DND-41 (cell line): ENCODE results near the gene ARHGAP24.

Source experiments
- ATAC-seq: fragments of 200-7000 bp; cut with Tn5 transposase; 3 replicates; pipeline ENCODE4 v1.9.1; 2021; ENCODE audit warnings: low read depth; ENCODE audit not compliant: insufficient read depth
- DNase-seq: peaks from one replicate; pipeline ENCODE4 v3.0.0-alpha.2; 2020
- H2AFZ ChIP-seq: 2 replicates; pipeline ENCODE4 v1.6.0; 2012; ENCODE audit warnings: low read depth, low read length
- H3K27ac ChIP-seq: 2 replicates; pipeline ENCODE4 v1.5.1; 2012; ENCODE audit warnings: low read length, inconsistent platforms
- H3K27me3 ChIP-seq: fragments of 200-600 bp; sonication (generic); 2 replicates; pipeline ENCODE4 v1.6.0; 2012; ENCODE audit warnings: low read length, mild to moderate bottlenecking, inconsistent platforms; ENCODE audit not compliant: insufficient read depth, poor library complexity
- H3K36me3 ChIP-seq: 2 replicates; pipeline ENCODE4 v1.5.1; 2012; ENCODE audit warnings: low read length, inconsistent platforms; ENCODE audit not compliant: insufficient read depth
- H3K4me1 ChIP-seq: 2 replicates; pipeline ENCODE4 v1.5.1; 2012; ENCODE audit warnings: mild to moderate bottlenecking, low read length; ENCODE audit not compliant: insufficient read depth
- H3K4me2 ChIP-seq: 2 replicates; pipeline ENCODE4 v1.6.0; 2012; ENCODE audit warnings: mild to moderate bottlenecking, moderate library complexity, low read length, inconsistent platforms; ENCODE audit not compliant: insufficient read depth
- H3K4me3 ChIP-seq, 2 experiments: fragments of 200-600 bp in 1 of 2; shearing (Covaris generic) in 1 of 2; 2 replicates each; pipeline ENCODE4 v1.5.1; 2012 to 2016; ENCODE audit warnings: inconsistent platforms in 2 of 2, low read length in 2 of 2, mild to moderate bottlenecking in 2 of 2, low read depth in 1 of 2, moderate library complexity in 1 of 2
- H3K79me2 ChIP-seq: 2 replicates; pipeline ENCODE4 v1.6.0; 2012; ENCODE audit warnings: low read length, inconsistent platforms; ENCODE audit not compliant: insufficient read depth
- H3K9ac ChIP-seq: 2 replicates; pipeline ENCODE4 v1.6.0; 2012; ENCODE audit warnings: low read depth, mild to moderate bottlenecking, inconsistent platforms, low read length, moderate library complexity
- H3K9me3 ChIP-seq: 2 replicates; pipeline ENCODE4 v1.5.1; 2012; ENCODE audit warnings: low read length, moderate library complexity, mild to moderate bottlenecking, inconsistent platforms; ENCODE audit not compliant: insufficient read depth, severe bottlenecking
- H4K20me1 ChIP-seq: 2 replicates; pipeline ENCODE4 v1.6.0; 2012; ENCODE audit warnings: low read length; ENCODE audit not compliant: insufficient read depth
- EZH2 ChIP-seq: IDR thresholded peaks from 3 replicates; pipeline ENCODE4 v1.6.1; 2012; ENCODE audit warnings: borderline replicate concordance, low read depth, mild to moderate bottlenecking, moderate library complexity, low read length, inconsistent platforms; ENCODE audit not compliant: severe bottlenecking
- TF ChIP-seq, protein P1 (sequence below): IDR thresholded peaks from 2 replicates; pipeline ENCODE4 v1.5.1; 2012; ENCODE audit warnings: borderline replicate concordance, low read length, moderate library complexity, mild to moderate bottlenecking; ENCODE audit not compliant: poor library complexity, severe bottlenecking; ENCODE audit errors: extremely low read depth

ARHGAP24 gene

DNA sequence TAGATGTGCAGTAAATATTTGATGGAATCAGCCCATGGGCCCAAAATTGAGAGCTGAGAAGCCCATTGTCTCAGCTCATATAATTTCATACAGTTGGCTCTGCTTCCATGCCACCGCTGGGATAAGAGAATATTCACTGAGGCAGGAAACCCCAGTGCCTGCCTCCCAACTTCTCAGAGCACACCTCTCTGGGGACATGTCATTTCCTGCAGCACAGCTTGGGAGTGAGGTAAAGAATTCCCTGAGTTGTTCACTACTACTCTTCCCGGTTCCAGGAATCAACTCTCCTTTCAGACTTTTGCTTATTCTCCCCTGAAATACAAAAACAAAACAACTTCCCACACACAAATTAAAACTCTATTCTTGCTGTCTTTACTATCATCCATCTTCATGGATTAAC lies 495.6 kb downstream of the ARHGAP24 start:
- Histone ChIP-seq H3K27me3 (no peaks in the 10 kb centered on the region), H4K20me1 (no peaks in the 10 kb centered on the region), H3K9me3 (no peaks in the 10 kb centered on the region), H2AFZ (no peak overlapping the region), H3K27ac (no peak overlapping the region), H3K4me1 (no peaks in the 10 kb centered on the region), H3K36me3 (no peaks in the 10 kb centered on the region), H3K9ac (no peak overlapping the region), H3K4me3 (no peak overlapping the region), H3K79me2 (no peaks in the 10 kb centered on the region), H3K4me2 (no peak overlapping the region)
- no peak for DNase-seq
- no peak for ATAC-seq
- TF ChIP-seq, protein P1, sequence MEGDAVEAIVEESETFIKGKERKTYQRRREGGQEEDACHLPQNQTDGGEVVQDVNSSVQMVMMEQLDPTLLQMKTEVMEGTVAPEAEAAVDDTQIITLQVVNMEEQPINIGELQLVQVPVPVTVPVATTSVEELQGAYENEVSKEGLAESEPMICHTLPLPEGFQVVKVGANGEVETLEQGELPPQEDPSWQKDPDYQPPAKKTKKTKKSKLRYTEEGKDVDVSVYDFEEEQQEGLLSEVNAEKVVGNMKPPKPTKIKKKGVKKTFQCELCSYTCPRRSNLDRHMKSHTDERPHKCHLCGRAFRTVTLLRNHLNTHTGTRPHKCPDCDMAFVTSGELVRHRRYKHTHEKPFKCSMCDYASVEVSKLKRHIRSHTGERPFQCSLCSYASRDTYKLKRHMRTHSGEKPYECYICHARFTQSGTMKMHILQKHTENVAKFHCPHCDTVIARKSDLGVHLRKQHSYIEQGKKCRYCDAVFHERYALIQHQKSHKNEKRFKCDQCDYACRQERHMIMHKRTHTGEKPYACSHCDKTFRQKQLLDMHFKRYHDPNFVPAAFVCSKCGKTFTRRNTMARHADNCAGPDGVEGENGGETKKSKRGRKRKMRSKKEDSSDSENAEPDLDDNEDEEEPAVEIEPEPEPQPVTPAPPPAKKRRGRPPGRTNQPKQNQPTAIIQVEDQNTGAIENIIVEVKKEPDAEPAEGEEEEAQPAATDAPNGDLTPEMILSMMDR: no peak
- TF ChIP-seq EZH2: no peak

DNA sequence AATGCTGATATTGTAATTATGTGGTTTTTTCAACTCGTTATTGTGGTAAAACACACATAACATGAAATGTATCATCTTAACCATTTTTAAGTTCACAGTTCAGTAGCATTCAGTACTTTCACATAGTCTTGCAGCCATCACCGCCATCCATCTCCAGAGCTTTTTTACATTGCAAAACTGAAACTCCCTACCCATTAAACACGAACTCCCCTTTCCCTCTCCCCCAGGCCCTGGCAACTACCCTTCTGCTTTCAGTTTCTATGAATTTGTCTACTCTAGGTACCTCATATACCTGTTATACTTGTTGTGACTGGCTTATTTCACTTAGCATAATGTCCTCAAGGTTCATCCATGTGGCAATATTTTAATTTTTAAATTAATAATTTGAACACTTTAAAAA lies 504.3 kb downstream of the ARHGAP24 start:
- no peaks in the 10 kb centered on the region for H3K27me3 ChIP-seq
- DNase-seq: no peak
- H3K4me1 ChIP-seq: no peaks in the 10 kb centered on the region
- H3K9ac ChIP-seq: no peak overlapping the region
- H3K27ac ChIP-seq: no peak overlapping the region
- no peaks in the 10 kb centered on the region for H3K9me3 ChIP-seq
- no peak overlapping the region for H2AFZ ChIP-seq
- H3K79me2 ChIP-seq: no peaks in the 10 kb centered on the region
- H3K4me3 ChIP-seq: no peak overlapping the region
- TF ChIP-seq, protein P1: no peak
- TF ChIP-seq EZH2: no peak
- no peak for ATAC-seq
- no peaks in the 10 kb centered on the region for H3K36me3 ChIP-seq
- no peak overlapping the region for H3K4me2 ChIP-seq
- no peaks in the 10 kb centered on the region for H4K20me1 ChIP-seq

DNA sequence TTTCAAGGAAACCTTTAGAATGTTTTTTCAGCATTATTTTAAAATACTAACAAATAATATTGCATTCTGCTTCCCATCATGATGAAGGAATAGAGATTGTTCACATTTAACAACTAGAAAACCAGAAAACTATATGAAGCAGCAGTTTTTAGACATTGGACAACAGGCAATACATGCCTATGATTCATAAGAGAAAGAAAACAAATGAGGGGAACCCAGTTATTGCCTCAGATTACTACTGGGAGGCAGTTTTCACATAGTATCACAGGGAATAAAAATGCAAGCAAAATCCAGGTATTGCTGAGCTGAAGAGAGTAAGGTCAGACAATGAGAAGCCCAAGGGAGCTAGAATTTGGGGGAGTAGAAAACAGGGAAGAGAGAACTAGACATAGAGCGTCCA lies 511.3 kb downstream of the ARHGAP24 start:
- ATAC-seq: no peak

More for the DNA sequence above, 511.3 kb downstream of the ARHGAP24 start:
- no peak overlapping the region for H2AFZ ChIP-seq
- H3K4me2 ChIP-seq: no peak overlapping the region
- H3K27me3 ChIP-seq: peaks cover 3% of the 10 kb centered on the region
- no peaks in the 10 kb centered on the region for H3K4me1 ChIP-seq
- no peak overlapping the region for H3K27ac ChIP-seq
- no peaks in the 10 kb centered on the region for H3K79me2 ChIP-seq
- H3K36me3 ChIP-seq: no peaks in the 10 kb centered on the region
- H3K9ac ChIP-seq: no peak overlapping the region
- H3K9me3 ChIP-seq: no peaks in the 10 kb centered on the region
- no peak overlapping the region for H3K4me3 ChIP-seq
- no peak for DNase-seq
- H4K20me1 ChIP-seq: no peaks in the 10 kb centered on the region
- TF ChIP-seq, protein P1: no peak
- no peak for TF ChIP-seq EZH2
